RCC 7860 (cell line): ENCODE measurements around the gene XRRA1.
A peak's percentile ranks its signal among the peaks of the same experiment; 100 is the strongest.
"Not testable (repeated sequence)": the region's sequence is repeated elsewhere in the genome, so short reads cannot be mapped to it uniquely, and the experiment has no call there.

ENCODE experiments used
- DNase-seq: peaks from one replicate; pipeline ENCODE4 v3.0.0-alpha.2; 2015; ENCODE audit warnings: low spot score
- FAIRE-seq: peaks from 2 replicates; lab custom pipeline; 2012; peaks lifted over from hg19 to GRCh38; lab: Jason Lieb, UNC

The XRRA1 gene

DNA sequence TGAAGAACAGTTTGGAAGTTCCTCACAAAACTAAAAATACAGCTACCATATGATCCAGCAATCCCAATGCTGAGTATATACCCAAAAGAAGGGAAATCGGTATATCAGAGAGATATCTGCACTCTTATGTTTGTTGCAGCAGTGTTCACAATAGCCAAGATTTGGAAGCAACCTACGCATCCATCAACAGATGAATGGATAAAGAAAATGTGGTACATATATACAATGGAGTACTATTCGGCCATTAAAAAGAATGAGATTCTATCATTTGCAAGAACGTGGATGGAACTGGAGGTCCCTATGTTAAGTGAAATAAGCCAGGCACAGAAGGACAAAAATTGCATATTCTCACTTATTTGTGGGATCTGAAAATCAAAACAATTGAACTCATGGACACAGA is 46.5 kb downstream of the XRRA1 start:
- no peak for DNase-seq
- no peak for FAIRE-seq

DNA sequence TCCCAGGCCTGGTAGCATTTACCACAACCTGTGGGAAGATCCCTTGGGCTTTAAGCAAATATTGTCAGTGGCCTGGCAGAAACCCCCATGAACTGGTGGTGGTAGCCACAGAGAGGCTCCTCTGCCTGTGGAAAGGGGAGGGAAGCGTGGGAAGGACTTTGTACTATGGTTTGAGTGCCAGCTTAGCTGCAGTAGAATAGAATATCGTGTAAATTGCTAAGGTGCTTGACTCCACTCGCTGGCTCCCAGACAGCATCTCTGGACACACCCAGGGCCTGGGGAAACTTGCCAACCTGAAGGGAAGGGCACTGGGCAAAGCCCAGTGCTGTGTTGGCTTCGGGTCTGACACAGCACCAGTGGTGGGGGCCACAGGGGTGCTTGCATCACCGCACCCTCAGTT is 52.6 kb downstream of the XRRA1 start:
- DNase-seq: no peak
- FAIRE-seq: no peak

DNA sequence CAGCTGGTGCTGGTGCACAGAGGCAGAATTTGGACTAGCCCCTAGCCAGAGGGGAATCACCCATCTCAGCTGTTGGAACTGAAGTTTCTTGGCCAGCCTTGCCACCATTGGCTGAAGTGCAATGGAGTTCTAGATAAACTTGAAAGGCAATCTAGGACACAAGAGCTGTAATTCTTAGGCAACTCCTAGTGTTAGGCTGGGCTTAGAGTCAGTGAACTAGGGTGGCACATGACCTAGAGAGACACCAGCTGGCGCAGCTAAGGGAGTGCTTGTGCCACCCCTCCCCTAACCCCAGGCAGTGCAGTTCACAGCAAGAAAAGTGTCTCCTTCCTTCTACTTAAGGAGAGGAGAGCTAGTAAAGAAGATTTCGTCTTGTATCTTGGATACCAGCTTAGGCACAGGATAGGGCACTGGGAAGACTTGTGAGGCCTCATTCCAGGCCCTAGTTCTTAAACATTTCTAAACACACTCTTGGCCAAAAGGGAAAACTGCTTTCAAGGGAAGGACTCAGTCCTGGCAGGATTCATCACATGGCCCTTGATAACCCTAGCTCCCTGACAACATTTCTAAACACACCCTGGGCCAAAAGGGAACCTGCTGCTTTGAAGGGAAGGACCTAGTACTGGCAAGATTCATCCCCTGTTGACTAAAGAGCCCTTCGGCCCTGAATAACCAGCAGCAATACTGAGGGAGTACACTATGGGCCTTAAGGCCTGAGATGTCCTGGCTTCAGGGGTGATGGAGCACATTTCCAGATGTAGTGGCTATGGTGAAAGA is 53.4 kb downstream of the XRRA1 start:
- DNase-seq (no peak), FAIRE-seq (no peak)

DNA sequence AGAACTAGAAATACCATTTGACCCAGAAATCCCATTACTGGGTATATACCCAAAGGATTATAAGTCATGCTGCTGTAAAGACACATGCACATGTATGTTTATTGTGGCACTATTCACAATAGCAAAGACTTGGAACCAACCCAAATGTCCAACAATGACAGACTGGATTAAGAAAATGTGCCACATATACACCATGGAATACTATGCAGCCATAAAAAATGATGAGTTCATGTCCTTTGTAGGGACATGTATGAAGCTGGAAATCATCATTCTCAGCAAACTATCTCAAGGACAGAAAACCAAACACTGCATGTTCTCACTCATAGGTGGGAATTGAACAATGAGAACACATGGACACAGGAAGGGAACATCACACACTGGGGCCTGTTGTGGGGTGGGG is 55.9 kb downstream of the XRRA1 start:
- not testable (repeated sequence) for DNase-seq, FAIRE-seq

DNA sequence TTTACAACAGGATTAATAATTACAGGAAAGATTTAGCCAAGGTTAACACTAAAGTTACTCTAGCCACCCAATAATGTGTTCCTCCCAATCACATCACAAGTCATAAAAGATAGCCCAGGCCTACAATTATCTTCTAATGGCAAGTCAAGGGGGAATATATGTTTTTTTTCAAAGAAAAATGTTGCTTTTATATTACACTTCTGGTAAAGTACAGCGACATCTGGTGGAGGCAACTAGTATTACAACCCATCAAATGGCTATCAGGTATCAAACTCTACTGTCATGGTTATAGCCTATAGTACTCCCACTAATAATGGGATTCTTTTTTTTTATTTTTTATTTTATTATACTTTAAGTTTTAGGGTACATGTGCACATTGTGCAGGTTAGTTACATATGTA is 71.8 kb downstream of the XRRA1 start:
- no peak for FAIRE-seq
- DNase-seq: no peak

DNA sequence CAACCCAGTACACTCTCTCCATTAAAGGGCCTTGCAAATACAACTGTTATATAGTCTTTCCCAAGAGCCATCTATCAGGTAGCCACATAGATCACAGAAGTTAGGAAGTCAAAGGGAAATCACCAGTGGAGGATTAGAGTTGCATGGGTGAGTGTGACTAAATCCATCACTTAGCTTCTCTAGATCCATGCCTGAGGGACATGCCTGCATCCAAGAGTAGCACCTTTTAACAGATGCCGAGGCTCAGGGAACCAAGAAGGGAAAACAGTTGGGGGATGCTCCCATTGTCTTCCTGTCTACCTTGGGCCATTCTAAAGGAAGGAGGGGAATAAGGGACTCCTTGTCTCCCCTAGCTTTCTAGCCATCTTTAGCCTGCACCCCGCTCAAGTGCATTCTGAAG is 77.9 kb downstream of the XRRA1 start:
- DNase-seq (no peak), FAIRE-seq (no peak)

DNA sequence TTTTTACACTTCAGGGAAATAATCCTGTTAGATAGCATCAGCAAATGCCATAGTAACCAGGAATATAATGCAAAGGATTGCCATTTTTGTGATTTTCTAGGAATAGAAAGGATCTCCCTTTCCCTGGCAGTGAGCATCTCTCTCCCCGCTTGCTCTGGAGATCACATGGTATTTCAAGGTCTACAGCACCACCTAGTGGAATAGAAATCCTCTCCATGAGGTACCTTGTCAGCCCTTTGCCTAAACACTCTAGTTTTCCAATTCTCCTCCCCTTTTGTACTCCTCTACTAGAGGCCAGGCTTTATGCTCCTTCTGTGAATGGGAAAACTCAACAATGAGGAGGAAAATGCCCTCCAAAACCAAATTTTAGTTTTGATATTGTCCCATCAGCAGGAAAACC is 78.4 kb downstream of the XRRA1 start:
- no peak for FAIRE-seq

DNA sequence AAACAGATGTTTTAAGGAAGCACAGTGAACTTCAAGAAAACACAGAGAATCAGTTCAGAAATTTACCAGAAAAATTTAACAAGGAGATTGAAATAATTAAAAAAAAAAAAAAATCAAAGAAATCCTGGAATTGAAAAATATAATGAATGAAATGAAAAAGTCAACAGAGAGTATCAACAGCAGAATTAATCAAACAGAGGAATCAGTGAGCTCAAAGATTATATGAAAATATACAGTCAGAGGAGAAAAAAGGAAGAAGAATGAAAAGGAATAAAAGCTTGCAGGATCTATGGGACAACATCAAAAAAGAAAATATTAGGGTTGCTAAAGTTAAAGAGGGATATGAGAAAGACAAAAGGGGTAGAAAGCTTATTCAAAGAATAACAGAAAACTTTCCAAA is 82.3 kb downstream of the XRRA1 start:
- DNase-seq (no peak), FAIRE-seq (no peak)

More for the DNA sequence above, 78.4 kb downstream of the XRRA1 start:
- peak; percentile 16 for DNase-seq

DNA sequence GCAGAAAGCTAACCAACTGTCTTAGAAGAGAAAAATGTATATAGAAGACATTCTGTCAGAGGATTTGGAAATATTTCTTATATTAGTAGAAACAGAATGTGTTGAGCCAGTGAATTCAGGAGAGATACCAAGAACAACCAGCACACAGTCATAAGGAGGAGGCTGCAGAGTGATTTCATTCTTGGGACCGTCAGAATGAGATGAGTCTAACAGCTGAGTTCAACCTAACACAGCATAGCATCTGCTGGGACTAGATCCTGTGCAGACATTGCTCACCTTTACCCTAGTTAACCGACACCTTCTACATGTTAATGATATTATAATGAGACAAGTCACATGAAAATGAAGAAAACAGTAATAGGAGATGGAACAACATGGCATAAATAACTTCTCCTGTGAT is 85.5 kb downstream of the XRRA1 start:
- DNase-seq: no peak

DNA sequence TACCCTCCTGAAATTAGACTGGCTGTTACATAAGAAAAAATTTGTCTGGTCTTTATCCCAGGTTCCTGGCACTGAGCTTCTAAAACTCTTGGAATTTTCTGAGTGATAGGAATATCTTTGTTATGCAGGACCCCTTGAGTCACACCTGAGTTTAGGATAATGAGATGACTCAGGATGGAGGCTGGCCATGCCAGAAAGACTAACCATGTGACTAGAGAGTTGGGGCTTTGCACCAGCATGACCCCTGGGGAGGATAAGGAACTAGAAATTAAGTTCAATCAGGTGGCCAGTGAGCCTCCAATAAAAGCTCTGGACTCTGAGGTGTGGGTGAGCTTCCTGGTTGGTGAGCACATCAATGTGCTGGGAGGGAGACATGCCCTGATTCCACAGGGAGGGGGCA is 88.1 kb downstream of the XRRA1 start:
- no peak for FAIRE-seq
- DNase-seq: no peak

More for the DNA sequence above, 85.5 kb downstream of the XRRA1 start:
- FAIRE-seq: no peak

DNA sequence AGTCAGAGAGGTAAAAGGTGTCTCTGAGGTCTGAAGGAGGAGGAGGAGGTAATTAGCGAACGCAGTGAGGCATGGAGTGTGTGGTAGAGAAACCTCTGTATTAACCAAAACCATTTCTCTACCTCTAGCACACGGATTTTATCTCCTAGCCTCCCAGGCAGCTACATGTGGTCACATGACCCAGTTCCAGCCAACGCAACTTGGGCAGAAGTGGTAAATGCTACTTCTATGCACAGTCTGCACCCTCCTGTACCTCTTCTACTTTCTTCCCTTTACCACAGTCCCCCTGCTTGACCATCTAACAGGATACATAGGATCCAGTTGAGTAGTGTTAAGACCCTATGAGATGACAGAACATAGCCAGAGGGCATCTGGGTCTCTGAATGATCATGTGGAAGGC is 95.7 kb downstream of the XRRA1 start:
- DNase-seq (no peak), FAIRE-seq (no peak)

DNA sequence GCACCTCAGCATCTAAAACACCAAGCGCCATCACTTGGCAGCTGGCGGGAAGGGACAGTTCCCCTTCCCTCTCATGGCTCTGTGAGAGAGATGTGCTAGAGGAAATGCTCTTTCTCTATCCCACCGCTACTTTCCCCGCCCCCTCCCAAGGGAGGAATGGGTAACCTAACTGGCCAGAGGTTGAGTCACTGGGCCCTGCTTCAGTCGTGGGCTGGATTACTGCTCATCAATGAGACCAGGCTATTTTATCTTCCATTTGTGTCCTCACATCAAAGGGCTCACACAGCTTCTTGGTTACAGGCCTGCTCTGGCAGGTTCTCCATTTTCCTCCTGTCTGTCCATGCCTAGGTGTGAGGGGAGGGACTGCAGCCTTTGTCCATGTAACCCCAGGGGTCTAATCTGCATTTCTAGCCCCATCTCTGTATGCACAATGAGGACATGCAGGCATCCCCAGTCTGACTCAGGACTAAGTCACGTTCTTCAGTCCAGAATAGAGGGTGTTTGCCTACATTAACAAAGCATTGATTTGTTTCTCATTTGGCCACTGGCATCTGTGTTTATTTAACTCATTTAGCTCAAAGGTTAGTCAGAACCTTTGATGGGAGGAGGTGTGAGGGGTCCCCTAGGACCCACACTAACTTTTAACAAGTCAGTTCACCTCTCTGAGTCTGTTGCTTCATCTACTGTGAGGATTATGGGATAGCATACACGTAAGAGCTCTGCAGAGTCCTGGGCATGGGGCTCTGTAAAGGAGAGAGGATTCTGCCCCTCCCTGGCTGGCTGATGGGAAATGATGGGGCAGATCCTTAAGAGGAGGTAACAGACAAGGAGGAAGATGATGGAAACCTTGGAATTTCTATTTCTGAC is 99.1 kb downstream of the XRRA1 start:
- no peak for DNase-seq
- no peak for FAIRE-seq

DNA sequence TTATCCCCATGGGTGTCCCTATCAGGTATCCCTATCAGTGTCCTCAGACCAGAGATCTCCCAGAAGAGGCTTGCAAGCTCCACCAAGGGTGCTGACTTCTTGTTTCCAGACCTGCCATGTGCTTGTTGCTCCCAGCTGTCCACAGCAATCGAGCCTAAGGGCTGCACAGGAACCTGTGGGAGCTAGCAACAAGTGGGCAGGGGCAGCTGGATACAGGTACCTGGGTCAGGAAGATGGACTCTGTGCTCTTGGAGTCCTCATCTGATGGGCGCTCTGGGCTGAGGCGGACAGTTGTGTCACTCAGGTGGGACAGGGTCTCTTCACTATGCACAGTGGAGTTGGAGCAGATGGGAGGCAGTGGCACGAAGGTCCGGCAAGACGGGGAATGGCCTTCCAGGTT is 101.0 kb downstream of the XRRA1 start:
- DNase-seq (no peak), FAIRE-seq (no peak)

DNA sequence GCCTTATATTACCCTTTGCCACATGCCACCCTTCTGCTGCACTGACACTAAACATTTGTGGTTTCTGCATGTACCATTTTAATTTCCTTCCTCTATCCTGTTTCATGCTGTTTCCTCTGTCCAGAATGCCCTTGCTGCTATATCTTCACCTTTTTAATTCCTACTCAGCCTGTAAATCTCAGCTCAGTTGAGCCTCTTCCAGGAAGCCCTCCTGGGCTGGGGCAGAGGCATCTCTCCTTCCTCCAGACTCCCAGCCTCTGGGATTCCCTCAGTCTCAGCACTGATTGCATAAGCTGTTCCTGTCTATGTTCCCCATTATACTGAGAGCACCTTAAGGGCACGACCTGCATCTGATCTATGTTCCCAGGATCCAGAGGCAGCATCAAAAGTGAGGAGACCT is 101.5 kb downstream of the XRRA1 start:
- no peak for DNase-seq

DNA sequence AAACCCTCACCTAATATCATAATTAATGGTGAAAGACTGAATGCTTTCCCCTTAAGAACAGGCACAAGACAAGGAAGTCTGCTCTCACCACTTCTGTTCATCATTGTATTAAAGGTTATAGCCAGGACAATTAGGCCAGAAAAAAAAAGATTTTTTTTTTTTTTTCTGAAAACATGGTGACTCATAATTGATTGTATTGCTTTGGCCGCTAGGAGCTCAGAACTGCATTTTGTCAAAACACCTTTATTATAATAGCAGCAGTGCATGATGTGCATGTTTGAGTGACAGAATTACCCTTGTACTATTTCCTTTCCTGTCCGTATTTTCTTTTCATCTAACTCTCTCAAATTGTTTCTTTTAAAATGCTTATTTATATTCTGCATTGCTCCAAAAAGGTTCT is 102.1 kb downstream of the XRRA1 start:
- FAIRE-seq (no peak), DNase-seq (no peak)

More for the DNA sequence above, 101.5 kb downstream of the XRRA1 start:
- FAIRE-seq: no peak

DNA sequence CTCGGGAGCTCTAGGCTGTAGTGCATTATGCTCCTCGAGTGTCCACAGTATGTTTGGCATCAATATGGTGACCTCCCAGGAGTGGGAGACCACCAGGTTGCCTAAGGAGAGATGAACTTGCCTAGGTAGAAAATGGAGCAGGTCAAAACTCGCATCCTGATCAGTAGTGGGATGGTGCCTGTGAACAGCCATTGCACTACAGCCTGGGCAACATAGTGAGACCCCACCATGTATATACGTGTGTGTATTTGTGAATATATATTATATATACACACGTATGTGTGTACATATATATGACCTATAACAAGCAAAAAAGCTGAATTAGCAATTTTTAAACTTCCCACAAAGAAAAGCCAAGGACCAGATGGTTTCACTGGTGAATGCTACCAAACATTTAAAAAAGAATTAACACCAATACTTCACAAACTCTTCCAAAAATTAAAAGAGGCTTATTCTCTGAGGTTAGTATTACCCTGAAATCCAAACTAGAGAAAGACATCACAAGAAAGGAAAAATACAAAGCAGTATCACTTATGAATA is 102.8 kb downstream of the XRRA1 start:
- DNase-seq (no peak), FAIRE-seq (no peak)

DNA sequence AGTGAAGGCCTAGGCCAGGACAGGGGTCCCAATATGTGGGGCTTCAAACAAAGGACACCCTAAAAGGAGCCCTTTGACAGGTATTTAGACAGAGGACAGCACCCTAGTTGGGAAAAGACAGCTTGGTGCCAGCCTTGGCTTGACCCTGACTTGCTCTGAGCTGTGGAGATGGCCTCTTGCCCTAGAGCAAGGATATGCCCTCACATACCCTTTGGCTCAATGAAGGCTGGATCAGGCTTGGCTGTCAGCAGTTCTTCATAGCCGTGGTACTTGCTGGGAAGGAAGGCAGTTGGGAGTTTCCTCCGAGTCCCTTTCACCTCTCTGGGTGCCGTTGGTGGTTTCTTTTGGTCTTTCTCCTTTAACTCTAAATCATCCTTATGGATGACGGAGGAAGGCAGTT is 104.0 kb downstream of the XRRA1 start:
- DNase-seq: no peak
- no peak for FAIRE-seq

DNA sequence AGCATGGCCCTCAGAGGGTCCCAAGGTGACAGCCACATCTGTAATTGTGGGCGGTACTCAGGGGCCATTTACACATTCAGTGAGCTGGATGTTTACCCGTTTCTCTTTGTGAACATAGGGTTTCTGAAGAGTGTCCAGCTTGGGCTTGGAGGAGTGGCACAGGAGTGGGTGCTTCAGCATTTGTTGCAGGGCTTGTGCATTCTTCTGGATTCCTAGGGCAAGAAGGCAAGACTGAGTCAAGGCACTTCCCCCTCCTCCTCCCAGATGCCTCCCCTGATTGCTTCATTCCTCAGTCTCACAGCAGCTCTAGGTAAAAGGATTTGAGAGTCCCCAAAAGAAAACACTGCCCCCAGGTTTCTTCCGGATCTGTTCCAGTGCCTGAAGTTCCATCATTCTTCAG is 104.8 kb downstream of the XRRA1 start:
- FAIRE-seq (no peak), DNase-seq (no peak)

DNA sequence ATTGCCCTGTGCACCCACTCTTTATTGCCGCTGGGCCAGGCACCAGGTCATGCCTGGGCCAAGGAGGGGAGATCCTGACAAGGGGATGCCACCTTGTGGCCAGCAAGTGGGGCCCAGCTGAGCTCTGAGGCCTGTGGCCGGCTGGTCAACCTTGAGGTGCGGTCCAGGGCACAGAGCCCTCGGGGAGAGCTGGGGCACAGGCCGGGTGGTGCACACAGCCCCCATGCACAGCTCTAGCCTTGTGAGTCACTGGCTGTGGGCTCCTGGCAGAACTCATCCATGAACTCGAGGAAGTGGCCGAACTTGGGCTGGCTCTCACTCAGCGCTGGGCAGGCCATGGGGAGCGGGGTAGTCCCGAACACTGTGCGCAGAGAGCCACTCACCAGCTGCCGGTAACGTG is 105.9 kb downstream of the XRRA1 start:
- no peak for FAIRE-seq
- DNase-seq: no peak

DNA sequence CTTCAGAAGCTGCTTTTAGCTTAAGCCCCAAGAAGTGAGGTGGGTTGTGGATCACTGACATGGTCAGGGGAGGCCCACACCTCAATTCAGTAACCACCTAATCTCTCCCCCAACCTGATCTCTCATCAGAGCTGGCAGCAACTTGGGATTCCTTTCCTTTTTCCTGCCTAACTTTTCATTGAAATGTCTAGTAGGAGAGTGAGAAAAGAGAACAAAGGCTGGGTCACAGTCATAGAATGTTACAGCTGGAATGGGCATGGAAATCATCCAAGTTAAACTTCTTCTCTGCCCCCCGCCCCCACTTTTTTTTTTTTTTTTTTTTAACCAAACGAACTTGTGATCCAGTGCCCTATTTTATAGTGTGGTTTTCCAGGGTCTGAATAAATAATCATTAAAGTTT is 108.4 kb downstream of the XRRA1 start:
- FAIRE-seq: no peak
- no peak for DNase-seq

DNA sequence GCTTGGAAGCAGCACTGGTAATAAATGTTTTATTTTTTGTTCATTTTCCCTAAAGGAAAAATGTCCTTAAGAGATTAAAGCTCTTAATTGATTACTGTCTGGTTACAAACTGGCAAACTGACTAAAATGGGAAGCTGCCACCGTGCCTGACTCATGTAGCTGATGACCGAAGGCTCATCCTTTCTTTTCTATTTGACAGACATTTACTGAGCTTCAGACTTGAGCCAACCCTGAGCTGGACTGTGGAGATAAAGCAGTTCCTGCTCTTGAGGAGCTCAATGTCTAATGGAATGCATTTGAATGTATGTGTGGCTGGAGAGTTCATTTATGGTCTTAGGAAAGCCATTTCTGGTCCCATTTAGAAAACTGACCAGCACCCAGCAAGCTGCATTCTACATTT is 108.9 kb downstream of the XRRA1 start:
- FAIRE-seq (no peak), DNase-seq (no peak)

DNA sequence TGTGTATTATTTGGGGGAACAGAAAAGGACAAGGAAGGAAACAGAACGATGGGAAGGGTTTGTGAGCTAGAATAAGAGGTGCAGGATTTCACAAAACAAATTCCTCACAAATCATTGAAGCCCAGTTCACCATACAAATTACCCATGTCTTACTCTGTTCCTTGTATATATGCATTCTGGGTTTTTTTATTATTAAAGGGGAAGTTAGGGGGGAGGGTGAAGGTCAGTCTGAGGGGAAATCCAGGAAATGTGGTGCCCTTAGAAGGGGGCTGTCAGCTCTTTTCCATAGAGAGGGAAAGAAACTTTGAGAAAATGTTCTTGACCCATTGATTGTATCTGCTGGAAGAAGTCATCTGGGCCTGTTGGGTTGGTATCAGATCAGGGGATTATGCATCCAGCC is 109.4 kb downstream of the XRRA1 start:
- FAIRE-seq (no peak), DNase-seq (no peak)
